Activated CD8-positive, alpha-beta T cell treated with anti-CD3 and anti-CD28 coated beads for 36 hours (primary cell): ENCODE results near the gene WHAMM. TPM values are rescaled to one million over a fixed set of nuclear protein-coding genes. Genes with fewer than 3 reads are reported as not detected.
A peak's percentile ranks its signal among the peaks of the same experiment; 100 is the strongest.

Experiments
- ATAC-seq: fragments of 200-7000 bp; cut with Tn5 transposase; one replicate; pipeline ENCODE4 v1.10.0; 2021; ENCODE audit warnings: mild to moderate bottlenecking, moderate library complexity
- CTCF ChIA-PET: fragments of 350-600 bp; sonication (Branson Sonifier 250); formaldehyde crosslinking; loops from one replicate; lab custom pipeline; 2021; ENCODE audit warnings: antibody characterized with exemption; lab: Charles Lee
- POLR2A ChIA-PET: fragments of 350-600 bp; sonication (Branson Sonifier 250); formaldehyde crosslinking; loops from one replicate; lab custom pipeline; 2021; ENCODE audit warnings: antibody characterized with exemption; lab: Charles Lee
- DNase-seq: peaks from one replicate; pipeline ENCODE4 v3.0.0-alpha.2; 2020
- H3K27ac Mint-ChIP-seq: one replicate; pipeline ENCODE4 v1.8.0; 2021; ENCODE audit warnings: mild to moderate bottlenecking, mixed read lengths
- H3K27me3 Mint-ChIP-seq: one replicate; pipeline ENCODE4 v1.8.0; 2021; ENCODE audit warnings: mixed read lengths
- H3K36me3 Mint-ChIP-seq: one replicate; pipeline ENCODE4 v1.8.0; 2021; ENCODE audit warnings: low read depth, mixed read lengths
- H3K4me1 Mint-ChIP-seq: one replicate; pipeline ENCODE4 v1.8.0; 2021; ENCODE audit warnings: low read depth, mixed read lengths
- H3K4me3 Mint-ChIP-seq: one replicate; pipeline ENCODE4 v1.8.0; 2021; ENCODE audit warnings: mild to moderate bottlenecking, moderate library complexity, mixed read lengths
- H3K9me3 Mint-ChIP-seq: one replicate; pipeline ENCODE4 v1.8.0; 2021; ENCODE audit warnings: mixed read lengths
- CTCF ChIP-seq: fragments of 200-600 bp; IDR thresholded peaks from one replicate; pipeline ENCODE4 v1.8.0; 2022; ENCODE audit warnings: antibody characterized with exemption, mild to moderate bottlenecking
- intact Hi-C: fragments of 100-400 bp; cut with micrococcal nuclease; formaldehyde crosslinking; loops from one replicate; pipeline ENCODE4 v1.10.0; 2022
- total RNA-seq, 2 experiments: library from RNA; stranded (reverse); gene quantifications; one replicate each; pipeline ENCODE4 v1.2.3, GENCODE V29; 2021

WHAMM gene
- total RNA-seq, 2 experiments from 2014 or later = 5.8 to 6.1 TPM

GRCh38 chr15:82829234-82829633, 19.8 kb downstream of the WHAMM start:
- POLR2A ChIA-PET = interaction anchor here (1.6 kb wide), 1 partner anchor 156 kb away, joined by 3 read pairs; the partner anchor contains the start of gene RAMAC
- ATAC-seq = no peak
- intact Hi-C loops = no loop called here

DNA sequence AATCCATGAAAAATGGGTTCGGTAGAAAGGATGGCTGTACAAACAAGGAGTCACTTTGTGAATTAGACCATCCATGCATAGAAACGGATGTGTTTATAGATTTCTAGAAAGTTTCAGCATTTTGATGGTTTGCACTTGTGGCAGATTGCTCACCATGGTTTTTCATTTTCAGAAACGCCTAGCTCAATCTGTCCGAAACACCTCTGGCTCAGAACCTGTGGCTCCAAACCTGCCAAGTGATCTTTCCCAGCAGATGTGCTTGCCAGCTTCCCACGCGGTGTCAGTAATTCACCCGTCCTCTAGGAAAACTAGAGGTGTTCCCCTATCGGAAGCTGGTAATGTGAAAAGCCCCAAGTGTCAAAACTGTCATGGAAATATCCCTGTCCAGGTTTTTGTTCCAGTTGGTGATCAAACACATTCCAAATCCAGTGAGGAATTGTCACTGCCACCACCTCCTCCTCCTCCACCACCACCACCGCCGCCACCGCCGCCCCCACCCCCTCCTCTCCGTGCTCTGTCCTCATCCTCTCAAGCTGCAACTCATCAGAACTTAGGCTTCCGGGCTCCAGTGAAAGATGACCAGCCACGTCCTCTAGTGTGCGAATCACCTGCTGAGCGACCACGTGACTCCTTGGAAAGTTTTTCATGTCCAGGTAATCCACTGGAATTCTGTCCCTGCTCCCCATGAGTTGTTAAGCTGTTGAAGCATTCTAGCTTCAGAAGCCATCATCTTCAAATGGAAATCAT, 21.2 kb downstream of the WHAMM start:
- POLR2A ChIA-PET = interaction anchor here (0.6 kb wide), 1 partner anchor 200 kb away, joined by 3 read pairs; no protein-coding TSS in a partner anchor
- Mint-ChIP-seq H3K27me3 (no peaks in the 10 kb centered on the region), H3K9me3 (no peaks in the 10 kb centered on the region), H3K27ac (no peak overlapping the region), H3K4me3 (no peak overlapping the region), H3K36me3 (peaks cover 68% of the 10 kb centered on the region), H3K4me1 (peaks cover 33% of the 10 kb centered on the region)
- ATAC-seq (no peak), DNase-seq (no peak)
- TF ChIP-seq CTCF = no peak
- intact Hi-C loops = no loop called here
- CTCF ChIA-PET = interaction anchor here (1.3 to 1.5 kb wide), 2 partner anchors 20 to 169 kb away, joined by 3 to 4 read pairs; no protein-coding TSS in a partner anchor

More at GRCh38 chr15:82829234-82829633, 19.8 kb downstream of the WHAMM start:
- no peak for DNase-seq
- Mint-ChIP-seq H3K9me3 (no peaks in the 10 kb centered on the region), H3K36me3 (peaks cover 60% of the 10 kb centered on the region), H3K4me1 (peaks cover 33% of the 10 kb centered on the region), H3K27ac (no peak overlapping the region), H3K27me3 (no peaks in the 10 kb centered on the region), H3K4me3 (no peak overlapping the region)
- TF ChIP-seq CTCF = no peak
- CTCF ChIA-PET = interaction anchor here (1.5 kb wide), 1 partner anchor 171 kb away, joined by 4 read pairs; no protein-coding TSS in a partner anchor

GRCh38 chr15:82831894-82832600, 22.6 kb downstream of the WHAMM start:
- Mint-ChIP-seq H3K4me3 (no peak overlapping the region), H3K27me3 (no peaks in the 10 kb centered on the region)

GRCh38 chr15:82832601-82833361, 23.4 kb downstream of the WHAMM start:
- Mint-ChIP-seq H3K4me1 (peaks cover 33% of the 10 kb centered on the region), H3K4me3 (no peak overlapping the region), H3K27ac (peak overlapping the region; percentile 87), H3K9me3 (peaks cover 4% of the 10 kb centered on the region), H3K27me3 (no peaks in the 10 kb centered on the region), H3K36me3 (peaks cover 80% of the 10 kb centered on the region)
- ATAC-seq (peak; percentile 91), DNase-seq (peak; percentile 76)
- TF ChIP-seq CTCF = no peak
- CTCF ChIA-PET = interaction anchor here (0.8 to 3.4 kb wide), 7 partner anchors 15 to 178 kb away, joined by 3 to 11 read pairs (median 3); no protein-coding TSS in a partner anchor
- intact Hi-C loops = no loop called here
- POLR2A ChIA-PET = interaction anchor here (0.9 to 1.4 kb wide), 3 partner anchors 15 to 82 kb away, joined by 3 to 9 read pairs (median 5); partner anchors contain the start of gene WHAMM

More at GRCh38 chr15:82831894-82832600, 22.6 kb downstream of the WHAMM start:
- ChIA-PET CTCF (interaction anchor here (0.6 to 3.4 kb wide), 5 partner anchors 14 to 539 kb away, joined by 3 to 11 read pairs (median 4); no protein-coding TSS in a partner anchor), POLR2A (interaction anchor here (1.0 to 1.4 kb wide), 2 partner anchors 14 to 22 kb away, joined by 5 to 9 read pairs; partner anchors contain the start of gene WHAMM)
- intact Hi-C loops = no loop called here
- peak overlapping the region; percentile 87 for H3K27ac Mint-ChIP-seq
- no peak for TF ChIP-seq CTCF
- ATAC-seq (no peak), DNase-seq (no peak)
- peaks cover 3% of the 10 kb centered on the region for H3K9me3 Mint-ChIP-seq
- H3K4me1 Mint-ChIP-seq = peaks cover 33% of the 10 kb centered on the region
- H3K36me3 Mint-ChIP-seq = peaks cover 75% of the 10 kb centered on the region
